Measurements from ENCODE around the gene LRRC25. TPM values are rescaled to one million over a fixed set of nuclear protein-coding genes. Genes with fewer than 3 reads are reported as not detected.

The LRRC25 gene
- total RNA-seq, 1 donor from 2014 or later: not detected

DNA sequence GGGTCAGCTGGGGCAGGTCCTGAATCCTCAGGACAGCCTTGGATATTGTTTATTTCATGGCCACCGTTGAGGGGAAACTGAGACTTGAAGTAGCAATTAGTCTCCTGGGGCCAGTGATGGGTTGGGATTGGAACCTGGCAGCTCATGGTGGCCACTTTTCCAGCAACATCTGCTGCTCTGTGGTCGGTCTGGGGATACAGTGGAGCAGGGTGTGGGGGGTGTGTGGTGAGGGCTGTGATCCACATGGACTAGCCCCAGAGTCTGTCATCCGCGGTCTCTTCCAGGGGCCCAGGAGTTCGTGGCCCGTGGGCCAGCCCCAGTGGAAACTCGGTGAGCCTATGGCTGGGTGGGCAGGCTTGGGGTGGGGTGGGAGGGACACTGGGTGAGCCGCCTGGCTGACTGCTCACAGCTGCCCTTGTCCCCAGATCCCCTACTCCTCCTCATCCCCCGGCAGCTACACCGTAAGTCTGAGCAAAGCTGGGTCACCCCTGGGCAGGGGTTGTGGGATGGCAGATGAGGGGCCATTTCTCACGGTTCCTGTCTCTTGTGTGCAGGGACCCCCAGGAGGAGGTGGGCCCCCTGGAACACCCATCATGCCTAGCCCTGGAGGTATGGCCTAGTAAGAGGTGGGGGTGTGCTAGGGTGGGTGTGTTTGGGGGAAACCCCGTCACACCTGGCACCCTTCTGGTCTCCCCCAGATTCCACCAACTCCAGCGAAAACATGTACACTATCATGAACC, 35.0 kb upstream of the LRRC25 start:
- Mint-ChIP-seq H3K4me1 (ENCODE audit: low read depth, unreplicated experiment) (peaks cover 4% of the 10 kb centered on the region), H3K4me3 (ENCODE audit: unreplicated experiment) (no peak overlapping the region), H3K9me3 (ENCODE audit: unreplicated experiment) (no peaks in the 10 kb centered on the region), H3K27me3 (ENCODE audit: low read depth, unreplicated experiment) (no peaks in the 10 kb centered on the region), H3K36me3 (ENCODE audit: low read depth, unreplicated experiment) (peaks cover 3% of the 10 kb centered on the region), H3K27ac (ENCODE audit: unreplicated experiment) (peak overlapping the region; percentile 26)
- FAIRE-seq: no peak
- no peak overlapping the region for H2AFZ ChIP-seq (ENCODE audit: low read depth, low read length)
- H3K36me3 ChIP-seq (ENCODE audit: insufficient read depth, low read length): no peaks in the 10 kb centered on the region
- H3K27me3 ChIP-seq (ENCODE audit: insufficient read depth, low read length): no peaks in the 10 kb centered on the region
- H3K4me2 ChIP-seq (ENCODE audit: low read length): peak overlapping the region; percentile 85
- no peaks in the 10 kb centered on the region for H3K9me3 ChIP-seq (ENCODE audit: insufficient read depth, low read depth, low read length)
- H3K4me3 ChIP-seq (ENCODE audit: insufficient read depth, low read depth, low read length): peak overlapping the region; percentile 44
- TF ChIP-seq EZH2 (IDR thresholded peaks at IDR 0.05; ENCODE audit: insufficient read depth, low read length): no peak
- TF ChIP-seq, protein P1, sequence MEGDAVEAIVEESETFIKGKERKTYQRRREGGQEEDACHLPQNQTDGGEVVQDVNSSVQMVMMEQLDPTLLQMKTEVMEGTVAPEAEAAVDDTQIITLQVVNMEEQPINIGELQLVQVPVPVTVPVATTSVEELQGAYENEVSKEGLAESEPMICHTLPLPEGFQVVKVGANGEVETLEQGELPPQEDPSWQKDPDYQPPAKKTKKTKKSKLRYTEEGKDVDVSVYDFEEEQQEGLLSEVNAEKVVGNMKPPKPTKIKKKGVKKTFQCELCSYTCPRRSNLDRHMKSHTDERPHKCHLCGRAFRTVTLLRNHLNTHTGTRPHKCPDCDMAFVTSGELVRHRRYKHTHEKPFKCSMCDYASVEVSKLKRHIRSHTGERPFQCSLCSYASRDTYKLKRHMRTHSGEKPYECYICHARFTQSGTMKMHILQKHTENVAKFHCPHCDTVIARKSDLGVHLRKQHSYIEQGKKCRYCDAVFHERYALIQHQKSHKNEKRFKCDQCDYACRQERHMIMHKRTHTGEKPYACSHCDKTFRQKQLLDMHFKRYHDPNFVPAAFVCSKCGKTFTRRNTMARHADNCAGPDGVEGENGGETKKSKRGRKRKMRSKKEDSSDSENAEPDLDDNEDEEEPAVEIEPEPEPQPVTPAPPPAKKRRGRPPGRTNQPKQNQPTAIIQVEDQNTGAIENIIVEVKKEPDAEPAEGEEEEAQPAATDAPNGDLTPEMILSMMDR (IDR thresholded peaks at IDR 0.05; ENCODE audit: insufficient read depth, low read depth, low read length): no peak
- peaks cover 40% of the 10 kb centered on the region for H3K4me1 ChIP-seq (ENCODE audit: insufficient read depth, low read length)
- no peak overlapping the region for H3K27ac ChIP-seq (ENCODE audit: low read depth, low read length)
- H4K20me1 ChIP-seq (ENCODE audit: insufficient read depth, low read length): peaks cover 16% of the 10 kb centered on the region
- H3K79me2 ChIP-seq (ENCODE audit: insufficient read depth, low read length): peaks cover 23% of the 10 kb centered on the region
- peak overlapping the region; percentile 63 for H3K9ac ChIP-seq (ENCODE audit: low read length)
- no peak for DNase-seq (ENCODE audit: low read depth)

DNA sequence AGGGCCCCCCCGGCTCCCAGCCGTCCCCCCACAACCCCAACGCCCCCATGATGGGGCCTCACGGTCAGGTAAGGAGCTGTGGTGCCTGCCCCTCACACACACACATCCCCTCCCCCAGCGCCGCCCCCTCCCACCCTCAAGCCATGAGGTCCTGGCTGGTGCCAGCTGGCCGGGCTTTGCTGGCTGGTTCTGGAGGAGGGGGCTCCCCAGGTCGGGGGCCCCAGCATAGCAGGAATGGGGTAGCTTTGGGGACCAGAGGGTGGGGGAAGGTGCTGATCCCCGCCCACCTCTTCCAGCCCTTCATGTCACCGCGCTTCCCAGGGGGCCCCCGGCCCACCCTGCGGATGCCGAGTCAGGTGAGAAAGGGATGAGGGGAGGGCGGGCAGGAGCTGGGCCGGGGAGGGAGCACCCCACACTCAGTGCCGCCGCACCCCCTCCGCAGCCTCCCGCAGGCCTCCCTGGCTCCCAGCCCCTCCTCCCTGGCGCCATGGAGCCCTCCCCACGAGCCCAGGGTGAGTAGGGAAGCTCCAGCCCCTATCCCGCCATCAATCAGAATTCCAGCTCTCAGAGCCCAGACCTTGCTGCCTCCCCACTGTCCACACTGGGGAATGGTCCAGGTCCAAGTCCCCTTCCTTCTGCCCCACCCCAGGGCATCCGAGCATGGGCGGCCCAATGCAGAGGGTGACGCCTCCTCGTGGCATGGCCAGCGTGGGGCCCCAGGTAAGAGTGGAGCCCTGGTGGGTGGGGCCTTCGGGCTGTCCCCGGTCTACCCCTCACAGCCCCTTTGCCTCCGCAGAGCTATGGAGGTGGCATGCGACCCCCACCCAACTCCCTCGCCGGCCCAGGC, 34.2 kb upstream of the LRRC25 start:
- peaks cover 37% of the 10 kb centered on the region for H3K4me1 ChIP-seq (ENCODE audit: insufficient read depth, low read length)
- H3K9me3 ChIP-seq (ENCODE audit: insufficient read depth, low read depth, low read length): no peaks in the 10 kb centered on the region
- H3K4me3 Mint-ChIP-seq (ENCODE audit: unreplicated experiment): no peak overlapping the region
- TF ChIP-seq EZH2 (IDR thresholded peaks at IDR 0.05; ENCODE audit: insufficient read depth, low read length): no peak
- TF ChIP-seq, protein P1 (IDR thresholded peaks at IDR 0.05; ENCODE audit: insufficient read depth, low read depth, low read length): no peak
- no peaks in the 10 kb centered on the region for H3K36me3 ChIP-seq (ENCODE audit: insufficient read depth, low read length)
- peaks cover 25% of the 10 kb centered on the region for H4K20me1 ChIP-seq (ENCODE audit: insufficient read depth, low read length)
- no peaks in the 10 kb centered on the region for H3K27me3 ChIP-seq (ENCODE audit: insufficient read depth, low read length)
- H3K9ac ChIP-seq (ENCODE audit: low read length): no peak overlapping the region
- H3K9me3 Mint-ChIP-seq (ENCODE audit: unreplicated experiment): no peaks in the 10 kb centered on the region
- H3K27ac Mint-ChIP-seq (ENCODE audit: unreplicated experiment): no peak overlapping the region
- H3K4me2 ChIP-seq (ENCODE audit: low read length): no peak overlapping the region
- H3K4me1 Mint-ChIP-seq (ENCODE audit: low read depth, unreplicated experiment): peaks cover 4% of the 10 kb centered on the region
- H3K27ac ChIP-seq (ENCODE audit: low read depth, low read length): no peak overlapping the region
- H3K4me3 ChIP-seq (ENCODE audit: insufficient read depth, low read depth, low read length): no peak overlapping the region
- no peaks in the 10 kb centered on the region for H3K27me3 Mint-ChIP-seq (ENCODE audit: low read depth, unreplicated experiment)
- no peak overlapping the region for H2AFZ ChIP-seq (ENCODE audit: low read depth, low read length)
- FAIRE-seq: no peak
- peaks cover 3% of the 10 kb centered on the region for H3K36me3 Mint-ChIP-seq (ENCODE audit: low read depth, unreplicated experiment)
- DNase-seq (ENCODE audit: low read depth): no peak
- peaks cover 32% of the 10 kb centered on the region for H3K79me2 ChIP-seq (ENCODE audit: insufficient read depth, low read length)

All from astrocyte (in vitro differentiated cells and primary cell).